A673 (cell line): ENCODE data around the gene TCF12. TPM values are rescaled to one million over a fixed set of nuclear protein-coding genes. Genes with fewer than 3 reads are reported as not detected.

Experiments
- BruUV-seq: library from RNA; stranded (reverse); fragments of 400-500 nt; replicated peaks from 2 replicates; lab custom pipeline; 2021; lab: Mats Ljungman, UMichigan
- CTCF ChIA-PET: fragments of 300-600 bp; sonication (Branson Sonifier 250); formaldehyde crosslinking; loops from one replicate; lab custom pipeline; 2022; ENCODE audit warnings: antibody characterized with exemption; lab: Charles Lee
- POLR2A ChIA-PET: fragments of 300-600 bp; sonication (Branson Sonifier 250); formaldehyde crosslinking; loops from one replicate; lab custom pipeline; 2022; ENCODE audit warnings: antibody characterized with exemption; ENCODE audit not compliant: low non-redundant PET; lab: Charles Lee
- DNase-seq: peaks from one replicate; pipeline ENCODE4 v3.0.0-alpha.2; 2015; ENCODE audit warnings: low spot score
- H3K27ac ChIP-seq: fragments of 200-600 bp; sonication (generic); 2 replicates; pipeline ENCODE4 v1.5.1; 2016; ENCODE audit warnings: mixed run types, low read depth, mild to moderate bottlenecking, mixed read lengths, antibody characterized with exemption, low read length; ENCODE audit not compliant: poor library complexity, severe bottlenecking
- H3K27me3 ChIP-seq: fragments of 200-600 bp; sonication (generic); replicated peaks from 2 replicates; pipeline ENCODE4 v1.6.1; 2017; ENCODE audit warnings: mixed run types, low read depth, mild to moderate bottlenecking, mixed read lengths, antibody characterized with exemption, low read length; ENCODE audit not compliant: insufficient read depth, poor library complexity
- H3K36me3 ChIP-seq: fragments of 200-600 bp; sonication (generic); 2 replicates; pipeline ENCODE4 v1.6.1; 2016; ENCODE audit warnings: mixed run types, mild to moderate bottlenecking, mixed read lengths, antibody characterized with exemption, low read length; ENCODE audit not compliant: insufficient read depth, poor library complexity, severe bottlenecking
- H3K4me1 ChIP-seq: fragments of 200-600 bp; sonication (generic); 2 replicates; pipeline ENCODE4 v1.6.1; 2017; ENCODE audit warnings: mixed run types, mild to moderate bottlenecking, mixed read lengths, antibody characterized with exemption, low read length; ENCODE audit not compliant: insufficient read depth, poor library complexity, severe bottlenecking
- H3K4me3 ChIP-seq: fragments of 200-600 bp; sonication (generic); 2 replicates; pipeline ENCODE4 v1.5.1; 2016; ENCODE audit warnings: low read depth, mixed run types, mild to moderate bottlenecking, mixed read lengths, low read length; ENCODE audit not compliant: poor library complexity, severe bottlenecking
- H3K9me3 ChIP-seq: fragments of 200-600 bp; sonication (generic); 2 replicates; pipeline ENCODE4 v1.6.1; 2016; ENCODE audit warnings: mixed run types, low read depth, mild to moderate bottlenecking, mixed read lengths, antibody characterized with exemption, low read length; ENCODE audit not compliant: poor library complexity, severe bottlenecking
- CTCF ChIP-seq: fragments of 300-800, 200-600 bp; sonication (generic); conservative IDR thresholded peaks from 2 replicates; pipeline ENCODE4 v1.5.1; 2017; ENCODE audit warnings: low read depth, mild to moderate bottlenecking, antibody characterized with exemption, low read length, moderate library complexity, mixed read lengths
- EZH2 ChIP-seq: fragments of 200-600 bp; sonication (generic); IDR thresholded peaks from 2 replicates; pipeline ENCODE4 v1.6.1; 2017; ENCODE audit warnings: borderline replicate concordance, low read depth, mild to moderate bottlenecking, mixed read lengths, antibody characterized with exemption, low read length; ENCODE audit not compliant: poor library complexity, severe bottlenecking
- intact Hi-C: fragments of 100-400 bp; cut with micrococcal nuclease; formaldehyde crosslinking; loops from one replicate; pipeline ENCODE4 v1.10.0; 2022; ENCODE audit not compliant: unreplicated experiment
- total RNA-seq: library from RNA; stranded (reverse); gene quantifications from 2 replicates; pipeline ENCODE4 v1.2.3, GENCODE V29; 2021

The TCF12 gene
- total RNA-seq, 1 experiment from 2014 or later, result 351 TPM

- no peaks in the 10 kb centered on the region for H3K27me3 ChIP-seq
Observed at GRCh38 chr15:57044970-57045369, 126.5 kb downstream of the TCF12 start.

GRCh38 chr15:57045741-57046382, 127.4 kb downstream of the TCF12 start:
- no peak for DNase-seq
- CTCF ChIA-PET, result no interaction called here

More at GRCh38 chr15:57044970-57045369, 126.5 kb downstream of the TCF12 start:
- no peak for TF ChIP-seq CTCF
- TF ChIP-seq EZH2, result no peak
- ChIA-PET CTCF (no interaction called here), POLR2A (no interaction called here)
- intact Hi-C loops, result no loop called here
- no TSS peak for BruUV-seq
- Histone ChIP-seq H3K36me3 (no peaks in the 10 kb centered on the region), H3K4me3 (no peak overlapping the region), H3K27ac (no peak overlapping the region), H3K4me1 (peaks cover 11% of the 10 kb centered on the region), H3K9me3 (no peaks in the 10 kb centered on the region)
- no peak for DNase-seq

GRCh38 chr15:57048930-57049549, 130.6 kb downstream of the TCF12 start:
- H3K9me3 ChIP-seq, result no peaks in the 10 kb centered on the region
- BruUV-seq, result no TSS peak
- no peaks in the 10 kb centered on the region for H3K36me3 ChIP-seq
- no peak for DNase-seq
- H3K27me3 ChIP-seq, result no peaks in the 10 kb centered on the region
- intact Hi-C loops, result no loop called here
- ChIA-PET POLR2A (no interaction called here), CTCF (no interaction called here)
- no peak overlapping the region for H3K4me3 ChIP-seq
- peaks cover 15% of the 10 kb centered on the region for H3K4me1 ChIP-seq
- H3K27ac ChIP-seq, result no peak overlapping the region
- TF ChIP-seq EZH2, result no peak
- no peak for TF ChIP-seq CTCF

More at GRCh38 chr15:57045741-57046382, 127.4 kb downstream of the TCF12 start:
- TF ChIP-seq CTCF (no peak), EZH2 (no peak)
- H3K36me3 ChIP-seq, result no peaks in the 10 kb centered on the region
- H3K4me3 ChIP-seq, result no peak overlapping the region
- no TSS peak for BruUV-seq
- peaks cover 11% of the 10 kb centered on the region for H3K4me1 ChIP-seq
- H3K27ac ChIP-seq, result no peak overlapping the region
- POLR2A ChIA-PET, result interaction anchor here (0.5 kb wide), 1 partner anchor 34 kb away, joined by 3 read pairs; no protein-coding TSS in a partner anchor
- H3K9me3 ChIP-seq, result no peaks in the 10 kb centered on the region
- intact Hi-C loops, result no loop called here
- no peaks in the 10 kb centered on the region for H3K27me3 ChIP-seq
